OCI-LY7 (cell line): ENCODE measurements around the gene TMEM151A. TPM values are rescaled to one million over a fixed set of nuclear protein-coding genes. Genes with fewer than 3 reads are reported as not detected.
A peak's percentile ranks its signal among the peaks of the same experiment; 100 is the strongest.

ENCODE experiments used
- BruUV-seq: library from RNA; stranded (reverse); fragments of 400-500 nt; replicated peaks from 2 replicates; lab custom pipeline; 2021; lab: Mats Ljungman, UMichigan
- CTCF ChIA-PET: fragments of 300-600 bp; sonication (Branson Sonifier 250); formaldehyde crosslinking; loops from one replicate; lab custom pipeline; 2022; ENCODE audit warnings: antibody characterized with exemption; ENCODE audit not compliant: unreplicated experiment; lab: Charles Lee
- POLR2A ChIA-PET: fragments of 300-600 bp; sonication (Branson Sonifier 250); formaldehyde crosslinking; loops from one replicate; lab custom pipeline; 2022; ENCODE audit warnings: antibody characterized with exemption; lab: Charles Lee
- DNase-seq: peaks from one replicate; pipeline ENCODE4 v3.0.0-alpha.2; 2015; ENCODE audit warnings: low spot score
- H2AFZ ChIP-seq: fragments of 200-600 bp; sonication (generic), shearing (Covaris generic); 2 replicates; pipeline ENCODE4 v1.6.1; 2014; ENCODE audit warnings: mild to moderate bottlenecking, antibody characterized with exemption, low read length, moderate library complexity
- H3K27ac ChIP-seq: fragments of 200-600 bp; sonication (generic); 2 replicates; pipeline ENCODE4 v1.5.1; 2014; ENCODE audit warnings: mixed run types, low read depth, mild to moderate bottlenecking, moderate library complexity, low read length, inconsistent platforms; ENCODE audit not compliant: poor library complexity, severe bottlenecking
- H3K36me3 ChIP-seq: fragments of 200-600 bp; sonication (generic); 2 replicates; pipeline ENCODE4 v1.6.1; 2014; ENCODE audit warnings: mild to moderate bottlenecking, antibody characterized with exemption, low read length, moderate library complexity, mixed read lengths; ENCODE audit not compliant: insufficient read depth
- H3K4me1 ChIP-seq: fragments of 200-600 bp; sonication (generic); 2 replicates; pipeline ENCODE4 v1.5.1; 2014; ENCODE audit warnings: mild to moderate bottlenecking, low read length; ENCODE audit not compliant: insufficient read depth, poor library complexity, severe bottlenecking
- H3K4me2 ChIP-seq: fragments of 200-600 bp; sonication (generic); 2 replicates; pipeline ENCODE4 v1.6.1; 2014; ENCODE audit warnings: mild to moderate bottlenecking, low read length
- H3K4me3 ChIP-seq: fragments of 200-600 bp; sonication (generic); 2 replicates; pipeline ENCODE4 v1.5.1; 2014; ENCODE audit warnings: mild to moderate bottlenecking, low read depth, low read length; ENCODE audit not compliant: poor library complexity, severe bottlenecking
- H3K79me2 ChIP-seq: fragments of 200-600 bp; sonication (generic); 2 replicates; pipeline ENCODE4 v1.6.1; 2016; ENCODE audit warnings: low read depth, mild to moderate bottlenecking, low read length, moderate library complexity, mixed read lengths; ENCODE audit not compliant: insufficient read depth
- H3K9me2 ChIP-seq: fragments of 200-600 bp; sonication (generic); 2 replicates; pipeline ENCODE4 v1.6.1; 2016; ENCODE audit warnings: mild to moderate bottlenecking, low read length, mixed read lengths; ENCODE audit not compliant: insufficient read depth
- H3K9me3 ChIP-seq: fragments of 200-600 bp; sonication (generic); 2 replicates; pipeline ENCODE4 v1.6.1; 2014; ENCODE audit warnings: mild to moderate bottlenecking, mixed run types, low read length, mixed read lengths
- H4K20me1 ChIP-seq: fragments of 200-600 bp; sonication (generic); 2 replicates; pipeline ENCODE4 v1.6.1; 2014; ENCODE audit warnings: mild to moderate bottlenecking, antibody characterized with exemption, low read length, moderate library complexity, mixed read lengths; ENCODE audit not compliant: insufficient read depth
- CTCF ChIP-seq: fragments of 200-600 bp; sonication (generic); conservative IDR thresholded peaks from 2 replicates; pipeline ENCODE4 v1.5.1; 2014; ENCODE audit warnings: mild to moderate bottlenecking, antibody characterized with exemption, low read length, moderate library complexity, mixed read lengths
- EZH2phosphoT487 ChIP-seq: fragments of 200-600 bp; sonication (generic); IDR thresholded peaks from 2 replicates; pipeline ENCODE4 v1.6.1; 2018; ENCODE audit warnings: low read depth, borderline replicate concordance, mild to moderate bottlenecking, mixed run types, antibody characterized with exemption, low read length, moderate library complexity, mixed read lengths
- intact Hi-C: fragments of 100-400 bp; cut with micrococcal nuclease; formaldehyde crosslinking; loops from one replicate; pipeline ENCODE4 v1.10.0; 2022; ENCODE audit not compliant: unreplicated experiment
- total RNA-seq, 2 experiments: library from RNA; depleted of rRNA in 1 of 2; stranded (reverse); fragments of >200 nt in 1 of 2; shearing (Covaris generic) in 1 of 2; gene quantifications; 2 replicates each; pipeline ENCODE4 v1.2.3, GENCODE V29; 2014 to 2022

Gene TMEM151A
- total RNA-seq, 2 experiments from 2014 or later = not detected

- Histone ChIP-seq H3K27ac (peak overlapping the region; percentile 72), H3K36me3 (no peaks in the 10 kb centered on the region), H4K20me1 (no peaks in the 10 kb centered on the region), H3K9me2 (no peaks in the 10 kb centered on the region), H2AFZ (peak overlapping the region; percentile 70), H3K4me1 (peaks cover 18% of the 10 kb centered on the region), H3K4me2 (peak overlapping the region; percentile 89), H3K4me3 (peak overlapping the region; percentile 70), H3K9me3 (no peaks in the 10 kb centered on the region), H3K79me2 (no peaks in the 10 kb centered on the region)
- no TSS peak for BruUV-seq
- peak; percentile 98 for DNase-seq
- POLR2A ChIA-PET = interaction anchor here (0.6 to 3.6 kb wide), 15 partner anchors 8 to 510 kb away, joined by 3 to 13 read pairs (median 4); partner anchors contain the start of genes BRMS1, RAB1B and YIF1A
- TF ChIP-seq EZH2phosphoT487 (no peak), CTCF (peak; percentile 99)
- CTCF ChIA-PET = interaction anchor here (0.5 to 2.5 kb wide), 11 partner anchors 10 to 1090 kb away, joined by 3 to 7 read pairs (median 3); partner anchors contain the start of genes B4GAT1, RIN1 and YIF1A
- intact Hi-C loops = loop anchor here (1.0 to 5.0 kb wide), 4 partner anchors 16 to 77 kb away; partner anchors contain the start of genes B4GAT1, BRMS1 and SLC29A2
Observed at GRCh38 chr11:66311965-66312548, 20.4 kb downstream of the TMEM151A start.

- no peaks in the 10 kb centered on the region for H4K20me1 ChIP-seq
- peak overlapping the region; percentile 89 for H3K4me2 ChIP-seq
- POLR2A ChIA-PET = interaction anchor here (0.6 to 3.6 kb wide), 16 partner anchors 9 to 1070 kb away, joined by 3 to 13 read pairs (median 4); partner anchors contain the start of genes BRMS1 and YIF1A
- H3K9me2 ChIP-seq = no peaks in the 10 kb centered on the region
- peak overlapping the region; percentile 72 for H3K27ac ChIP-seq
- TF ChIP-seq EZH2phosphoT487 (no peak), CTCF (no peak)
- H3K9me3 ChIP-seq = no peaks in the 10 kb centered on the region
- peak overlapping the region; percentile 70 for H2AFZ ChIP-seq
- peak; percentile 99 for DNase-seq
- H3K36me3 ChIP-seq = no peaks in the 10 kb centered on the region
- BruUV-seq = no TSS peak
- H3K4me3 ChIP-seq = peak overlapping the region; percentile 70
- intact Hi-C loops = loop anchor here (1.0 to 5.0 kb wide), 3 partner anchors 16 to 59 kb away; partner anchors contain the start of genes B4GAT1, BRMS1 and SLC29A2
- H3K4me1 ChIP-seq = peaks cover 25% of the 10 kb centered on the region
- CTCF ChIA-PET = interaction anchor here (0.6 to 2.5 kb wide), 9 partner anchors 9 to 73 kb away, joined by 3 to 7 read pairs (median 3); partner anchors contain the start of genes RIN1 and YIF1A
- no peaks in the 10 kb centered on the region for H3K79me2 ChIP-seq
Observed at GRCh38 chr11:66312549-66313320, 21.0 kb downstream of the TMEM151A start.
